Hepatocyte (in vitro differentiated cells): ENCODE results near the gene VWA2. TPM values are rescaled to one million over a fixed set of nuclear protein-coding genes. Genes with fewer than 3 reads are reported as not detected.

ENCODE experiments used
- DNase-seq: peaks from one replicate; pipeline ENCODE4 v3.0.0-alpha.2; 2016; ENCODE audit warnings: low spot score
- H2AFZ ChIP-seq: fragments of 200-600 bp; sonication (generic); 2 replicates; pipeline ENCODE4 v1.6.0; 2016; ENCODE audit warnings: antibody characterized with exemption, mild to moderate bottlenecking
- H3K27ac ChIP-seq: fragments of 200-600 bp; sonication (generic); 2 replicates; pipeline ENCODE4 v1.5.1; 2016; ENCODE audit warnings: mild to moderate bottlenecking
- H3K27me3 ChIP-seq: fragments of 200-600 bp; sonication (generic); 2 replicates; pipeline ENCODE4 v1.6.1; 2016
- H3K36me3 ChIP-seq: fragments of 200-600 bp; sonication (generic); replicated peaks from 2 replicates; pipeline ENCODE4 v1.5.1; 2016; ENCODE audit warnings: low read depth; ENCODE audit not compliant: insufficient read depth
- H3K4me1 ChIP-seq: fragments of 200-600 bp; sonication (generic); 2 replicates; pipeline ENCODE4 v1.5.1; 2016; ENCODE audit warnings: mild to moderate bottlenecking, moderate library complexity; ENCODE audit not compliant: insufficient read depth
- H3K4me2 ChIP-seq: fragments of 200-600 bp; sonication (generic); 2 replicates; pipeline ENCODE4 v1.6.0; 2016
- H3K4me3 ChIP-seq: fragments of 200-600 bp; sonication (generic); 2 replicates; pipeline ENCODE4 v1.5.1; 2016; ENCODE audit warnings: mild to moderate bottlenecking
- H3K79me2 ChIP-seq: fragments of 200-600 bp; sonication (generic); 2 replicates; pipeline ENCODE4 v1.6.0; 2017; ENCODE audit warnings: mild to moderate bottlenecking
- H3K9me2 ChIP-seq: fragments of 200-600 bp; sonication (generic); replicated peaks from 2 replicates; pipeline ENCODE4 v1.6.0; 2017; ENCODE audit warnings: mild to moderate bottlenecking; ENCODE audit not compliant: insufficient read depth
- H3K9me3 ChIP-seq: fragments of 200-600 bp; sonication (generic); 2 replicates; pipeline ENCODE4 v1.5.1; 2016; ENCODE audit warnings: low read depth, mild to moderate bottlenecking
- H4K20me1 ChIP-seq: fragments of 200-600 bp; sonication (generic); 2 replicates; pipeline ENCODE4 v1.6.0; 2016; ENCODE audit warnings: mild to moderate bottlenecking; ENCODE audit not compliant: insufficient read depth, poor library complexity, severe bottlenecking
- CTCF ChIP-seq: fragments of 200-600 bp; sonication (generic); IDR thresholded peaks from 2 replicates; pipeline ENCODE4 v1.5.1; 2016; ENCODE audit warnings: antibody characterized with exemption, mild to moderate bottlenecking; ENCODE audit not compliant: poor library complexity
- EZH2 ChIP-seq: fragments of 200-600 bp; sonication (generic); IDR thresholded peaks from 2 replicates; pipeline ENCODE4 v1.6.1; 2016; ENCODE audit warnings: antibody characterized with exemption, mild to moderate bottlenecking, borderline replicate concordance
- EZH2phosphoT487 ChIP-seq: fragments of 200-600 bp; sonication (generic); IDR thresholded peaks from one replicate; pipeline ENCODE4 v1.6.1; 2018; ENCODE audit warnings: antibody characterized with exemption, mild to moderate bottlenecking, low read depth, moderate library complexity; ENCODE audit not compliant: unreplicated experiment, severe bottlenecking
- WGBS: methylation state at CpG from one replicate; pipeline ENCODE4 v1.1.6; 2016; ENCODE audit warnings: low lambda C conversion rate; ENCODE audit errors: missing lambda C conversion rate; 5-methylcytosine and 5-hydroxymethylcytosine counted together
- polyA plus RNA-seq: library from polyadenylated mRNA; unstranded; fragments of >200 nt; fragmentation: Nextera tagmentation; extraction: Ambion mirVana; gene quantifications from 2 replicates; pipeline ENCODE4 v1.2.1, GENCODE V29; 2016
- total RNA-seq: library from RNA; depleted of rRNA; stranded (reverse); fragments of >200 nt; gene quantifications from 2 replicates; pipeline ENCODE4 v1.2.3, GENCODE V29; 2014

The VWA2 gene
- total and polyA plus RNA-seq, 2 experiments from 2014 or later: 6.3 to 12.3 TPM

GRCh38 chr10:114199239-114199638, 39.8 kb upstream of the VWA2 start:
- no peaks in the 10 kb centered on the region for H4K20me1 ChIP-seq
- no peak overlapping the region for H3K4me3 ChIP-seq
- H3K27ac ChIP-seq: no peak overlapping the region
- H3K36me3 ChIP-seq: no peaks in the 10 kb centered on the region
- no peak overlapping the region for H2AFZ ChIP-seq
- H3K9me2 ChIP-seq: no peaks in the 10 kb centered on the region
- H3K4me2 ChIP-seq: no peak overlapping the region
- no peaks in the 10 kb centered on the region for H3K9me3 ChIP-seq
- H3K27me3 ChIP-seq: no peaks in the 10 kb centered on the region
- no peaks in the 10 kb centered on the region for H3K79me2 ChIP-seq
- H3K4me1 ChIP-seq: no peaks in the 10 kb centered on the region
- 88% methylated on average over 4 of the region's 4 CpGs for WGBS
- no peak for TF ChIP-seq CTCF
- TF ChIP-seq EZH2: no peak
- TF ChIP-seq EZH2phosphoT487: no peak
- no peak for DNase-seq

GRCh38 chr10:114202812-114203211, 36.2 kb upstream of the VWA2 start:
- Histone ChIP-seq H4K20me1 (no peaks in the 10 kb centered on the region), H3K79me2 (no peaks in the 10 kb centered on the region), H3K4me1 (no peaks in the 10 kb centered on the region), H3K9me2 (no peaks in the 10 kb centered on the region), H3K27ac (no peak overlapping the region), H2AFZ (no peak overlapping the region), H3K36me3 (no peaks in the 10 kb centered on the region), H3K4me3 (no peak overlapping the region), H3K4me2 (no peak overlapping the region), H3K27me3 (no peaks in the 10 kb centered on the region), H3K9me3 (no peaks in the 10 kb centered on the region)
- WGBS: 79% methylated on average over 3 of the region's 3 CpGs
- no peak for DNase-seq
- TF ChIP-seq EZH2: no peak

GRCh38 chr10:114206902-114207301, 32.2 kb upstream of the VWA2 start:
- Histone ChIP-seq H3K79me2 (no peaks in the 10 kb centered on the region), H2AFZ (no peak overlapping the region), H3K4me3 (no peak overlapping the region), H3K36me3 (no peaks in the 10 kb centered on the region), H3K9me2 (no peaks in the 10 kb centered on the region), H3K4me1 (no peaks in the 10 kb centered on the region), H3K27ac (no peak overlapping the region), H4K20me1 (no peaks in the 10 kb centered on the region), H3K9me3 (no peaks in the 10 kb centered on the region), H3K4me2 (no peak overlapping the region), H3K27me3 (no peaks in the 10 kb centered on the region)
- 54% methylated on average over 2 of the region's 2 CpGs for WGBS
- no peak for DNase-seq
- TF ChIP-seq EZH2phosphoT487: no peak

GRCh38 chr10:114207349-114207748, 31.7 kb upstream of the VWA2 start:
- no peaks in the 10 kb centered on the region for H3K4me1 ChIP-seq
- no peak overlapping the region for H2AFZ ChIP-seq
- no peak overlapping the region for H3K27ac ChIP-seq
- no peaks in the 10 kb centered on the region for H3K9me3 ChIP-seq
- no peaks in the 10 kb centered on the region for H3K79me2 ChIP-seq
- no peak overlapping the region for H3K4me2 ChIP-seq
- no peaks in the 10 kb centered on the region for H3K9me2 ChIP-seq
- TF ChIP-seq CTCF (no peak), EZH2phosphoT487 (no peak), EZH2 (no peak)
- no peak overlapping the region for H3K4me3 ChIP-seq
- no peaks in the 10 kb centered on the region for H3K36me3 ChIP-seq
- no peak for DNase-seq
- 79% methylated on average over 1 of the region's 1 CpG for WGBS
- no peaks in the 10 kb centered on the region for H4K20me1 ChIP-seq
- H3K27me3 ChIP-seq: no peaks in the 10 kb centered on the region
